ENCODE measurements around the gene LRRTM4.

- TF ChIP-seq CTCF (IDR thresholded peaks at IDR 0.05): no peak
- no peak for TF ChIP-seq POLR2A (IDR thresholded peaks at IDR 0.05)
These were observed 776.6 kb downstream of the LRRTM4 start for GRCh38 chr2:76745605-76746004.
